Measurements from ENCODE around the gene PELI1.

DNA sequence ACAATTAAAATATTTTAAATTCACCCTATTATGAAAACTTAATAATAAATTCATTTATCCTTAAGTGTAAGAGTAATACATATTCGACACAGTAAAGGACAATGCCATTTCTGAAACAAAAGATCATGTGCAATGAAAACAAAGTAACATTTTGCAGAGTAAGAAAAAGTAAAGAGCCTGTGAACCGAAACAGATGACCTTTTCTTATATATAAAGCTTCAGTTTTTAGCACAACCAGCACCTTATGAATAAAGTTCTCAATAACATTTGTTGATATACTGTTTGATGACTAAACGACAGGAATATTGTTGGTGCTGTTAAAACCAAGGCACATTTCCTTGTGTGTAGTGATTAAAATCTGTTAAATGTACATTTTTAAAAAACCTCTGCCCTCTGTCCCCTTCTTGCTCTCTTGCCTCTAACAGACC, 1.5 kb downstream of the PELI1 start:
- TF ChIP-seq, protein P1, sequence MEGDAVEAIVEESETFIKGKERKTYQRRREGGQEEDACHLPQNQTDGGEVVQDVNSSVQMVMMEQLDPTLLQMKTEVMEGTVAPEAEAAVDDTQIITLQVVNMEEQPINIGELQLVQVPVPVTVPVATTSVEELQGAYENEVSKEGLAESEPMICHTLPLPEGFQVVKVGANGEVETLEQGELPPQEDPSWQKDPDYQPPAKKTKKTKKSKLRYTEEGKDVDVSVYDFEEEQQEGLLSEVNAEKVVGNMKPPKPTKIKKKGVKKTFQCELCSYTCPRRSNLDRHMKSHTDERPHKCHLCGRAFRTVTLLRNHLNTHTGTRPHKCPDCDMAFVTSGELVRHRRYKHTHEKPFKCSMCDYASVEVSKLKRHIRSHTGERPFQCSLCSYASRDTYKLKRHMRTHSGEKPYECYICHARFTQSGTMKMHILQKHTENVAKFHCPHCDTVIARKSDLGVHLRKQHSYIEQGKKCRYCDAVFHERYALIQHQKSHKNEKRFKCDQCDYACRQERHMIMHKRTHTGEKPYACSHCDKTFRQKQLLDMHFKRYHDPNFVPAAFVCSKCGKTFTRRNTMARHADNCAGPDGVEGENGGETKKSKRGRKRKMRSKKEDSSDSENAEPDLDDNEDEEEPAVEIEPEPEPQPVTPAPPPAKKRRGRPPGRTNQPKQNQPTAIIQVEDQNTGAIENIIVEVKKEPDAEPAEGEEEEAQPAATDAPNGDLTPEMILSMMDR (IDR thresholded peaks at IDR 0.05), result no peak
- TF ChIP-seq POLR2A (IDR thresholded peaks at IDR 0.05), result no peak
